IMR-90 (cell line): ENCODE results near the gene CNOT10. TPM values are rescaled to one million over a fixed set of nuclear protein-coding genes. Genes with fewer than 3 reads are reported as not detected.

Experiments
- ATAC-seq: fragments of 200-7000 bp; cut with Tn5 transposase; 2 replicates; pipeline ENCODE4 v1.9.1; 2020; ENCODE audit warnings: low read depth, mild to moderate bottlenecking, moderate library complexity
- BruUV-seq: library from RNA; stranded (reverse); fragments of 400-500 nt; replicated peaks from 2 replicates; lab custom pipeline; 2021; lab: Mats Ljungman, UMichigan
- CTCF ChIA-PET: fragments of 300-600 bp; formaldehyde crosslinking; extraction: SDS; loops from one replicate; lab custom pipeline; 2021; ENCODE audit warnings: antibody characterized with exemption; lab: Yijun Ruan, JAX
- POLR2A ChIA-PET: fragments of 300-600 bp; sonication (Branson Sonifier 250); formaldehyde crosslinking; loops from one replicate; lab custom pipeline; 2022; ENCODE audit warnings: antibody characterized with exemption; ENCODE audit not compliant: unreplicated experiment; lab: Charles Lee
- DNase-seq: peaks from one replicate; pipeline ENCODE4 v3.0.0; 2013
- H2AFZ ChIP-seq: replicated peaks from 2 replicates; pipeline ENCODE3; 2013; ENCODE audit warnings: low read length, mild to moderate bottlenecking; ENCODE audit not compliant: poor library complexity
- H2AK5ac ChIP-seq: 2 replicates; pipeline ENCODE4 v1.6.1; 2013; ENCODE audit warnings: low read depth, low read length, inconsistent platforms
- H2AK9ac ChIP-seq: replicated peaks from 2 replicates; pipeline ENCODE3; 2013; ENCODE audit warnings: mild to moderate bottlenecking, low read depth, low read length, moderate library complexity; ENCODE audit not compliant: poor library complexity
- H2BK120ac ChIP-seq: 2 replicates; pipeline ENCODE4 v1.6.1; 2013; ENCODE audit warnings: low read depth, low read length, inconsistent platforms
- H2BK15ac ChIP-seq: 3 replicates; pipeline ENCODE4 v1.6.1; 2013; ENCODE audit warnings: low read depth, low read length, inconsistent platforms
- H2BK20ac ChIP-seq: 2 replicates; pipeline ENCODE4 v1.6.1; 2013; ENCODE audit warnings: low read depth, mild to moderate bottlenecking, inconsistent platforms, low read length, moderate library complexity
- H2BK5ac ChIP-seq: 2 replicates; pipeline ENCODE4 v1.6.1; 2013; ENCODE audit warnings: mild to moderate bottlenecking, low read depth, low read length, inconsistent platforms; ENCODE audit not compliant: poor library complexity, severe bottlenecking
- H3K14ac ChIP-seq: replicated peaks from 2 replicates; pipeline ENCODE4 v1.6.1; 2013; ENCODE audit warnings: low read depth, low read length, inconsistent platforms
- H3K18ac ChIP-seq: 2 replicates; pipeline ENCODE4 v1.6.1; 2013; ENCODE audit warnings: low read depth, low read length, control low read depth
- H3K23ac ChIP-seq: 2 replicates; pipeline ENCODE4 v1.6.1; 2013; ENCODE audit warnings: low read depth, low read length, inconsistent platforms
- H3K27ac ChIP-seq: 2 replicates; pipeline ENCODE4 v1.5.1; 2013; ENCODE audit warnings: mild to moderate bottlenecking, control low read depth, low read length; ENCODE audit not compliant: insufficient read depth
- H3K27me3 ChIP-seq: 2 replicates; pipeline ENCODE4 v1.6.1; 2013; ENCODE audit warnings: low read length; ENCODE audit not compliant: control insufficient read depth, insufficient read depth
- H3K36me3 ChIP-seq: 2 replicates; pipeline ENCODE4 v1.6.1; 2013; ENCODE audit warnings: low read length, mixed read lengths; ENCODE audit not compliant: control insufficient read depth, insufficient read depth
- H3K4ac ChIP-seq: 2 replicates; pipeline ENCODE4 v1.6.1; 2013; ENCODE audit warnings: low read depth, low read length, inconsistent platforms
- H3K4me1 ChIP-seq: 2 replicates; pipeline ENCODE4 v1.6.1; 2013; ENCODE audit warnings: low read length, mixed read lengths; ENCODE audit not compliant: control insufficient read depth, insufficient read depth
- H3K4me2 ChIP-seq: 2 replicates; pipeline ENCODE4 v1.6.1; 2013; ENCODE audit warnings: low read depth, mild to moderate bottlenecking, control low read depth, low read length, moderate library complexity
- H3K4me3 ChIP-seq: 2 replicates; pipeline ENCODE4 v1.5.1; 2013; ENCODE audit warnings: low read depth, mild to moderate bottlenecking, control low read depth, low read length, moderate library complexity; ENCODE audit not compliant: insufficient read depth
- H3K56ac ChIP-seq: 2 replicates; pipeline ENCODE4 v1.6.1; 2013; ENCODE audit warnings: low read length, inconsistent platforms; ENCODE audit not compliant: insufficient read depth; ENCODE audit errors: extremely low read depth
- H3K79me1 ChIP-seq, 2 experiments: 2 replicates each; pipeline ENCODE4 v1.6.1; 2013; ENCODE audit warnings: low read length in 2 of 2, inconsistent platforms in 1 of 2, low read depth in 1 of 2
- H3K9ac ChIP-seq: 2 replicates; pipeline ENCODE4 v1.6.1; 2013; ENCODE audit warnings: low read depth, low read length, control low read depth
- H3K9me1 ChIP-seq: 2 replicates; pipeline ENCODE4 v1.6.1; 2013; ENCODE audit warnings: low read length, inconsistent platforms; ENCODE audit not compliant: insufficient read depth
- H3K9me3 ChIP-seq: 2 replicates; pipeline ENCODE4 v1.6.1; 2013; ENCODE audit warnings: low read length; ENCODE audit not compliant: control insufficient read depth, insufficient read depth
- H4K20me1 ChIP-seq: 2 replicates; pipeline ENCODE4 v1.6.1; 2013; ENCODE audit warnings: low read length, inconsistent platforms; ENCODE audit not compliant: insufficient read depth
- H4K5ac ChIP-seq: 2 replicates; pipeline ENCODE4 v1.6.1; 2013; ENCODE audit warnings: mild to moderate bottlenecking, low read depth, low read length, control low read depth
- H4K8ac ChIP-seq, 2 experiments: 2 replicates each; pipeline ENCODE4 v1.6.1; 2013; ENCODE audit warnings: low read depth in 2 of 2, low read length in 2 of 2, control low read depth in 1 of 2, inconsistent platforms in 1 of 2
- H4K91ac ChIP-seq: 2 replicates; pipeline ENCODE4 v1.6.1; 2013; ENCODE audit warnings: low read depth, low read length, inconsistent platforms; ENCODE audit not compliant: insufficient read depth
- BHLHE40 ChIP-seq: fragments of 150-350 bp; IDR thresholded peaks from 2 replicates; pipeline ENCODE4 v1.6.1; 2016; ENCODE audit warnings: mild to moderate bottlenecking, low read depth, low read length
- CHD1 ChIP-seq: IDR thresholded peaks from 2 replicates; pipeline ENCODE4 v1.6.1; 2012; ENCODE audit warnings: low read depth, low read length, improper control_type of control experiment
- CTCF ChIP-seq: conservative IDR thresholded peaks from 2 replicates; pipeline ENCODE4 v1.5.1; 2012; ENCODE audit warnings: mild to moderate bottlenecking, low read depth, low read length, improper control_type of control experiment
- ELK1 ChIP-seq: fragments of 150-350 bp; IDR thresholded peaks from 2 replicates; pipeline ENCODE4 v1.6.1; 2016; ENCODE audit warnings: low read depth, mild to moderate bottlenecking, low read length, moderate library complexity, borderline replicate concordance
- FOS ChIP-seq: fragments of 150-350 bp; IDR thresholded peaks from 2 replicates; pipeline ENCODE4 v1.6.1; 2016; ENCODE audit warnings: low read depth, low read length
- MAZ ChIP-seq: IDR thresholded peaks from 2 replicates; pipeline ENCODE4 v1.6.1; 2012; ENCODE audit warnings: low read depth, mild to moderate bottlenecking, low read length, improper control_type of control experiment, moderate library complexity, borderline replicate concordance
- MXI1 ChIP-seq: IDR thresholded peaks from 2 replicates; pipeline ENCODE4 v1.6.1; 2012; ENCODE audit warnings: low read depth, mild to moderate bottlenecking, low read length, moderate library complexity, borderline replicate concordance
- NFE2L2 ChIP-seq: fragments of 150-350 bp; IDR thresholded peaks from 2 replicates; pipeline ENCODE4 v1.6.1; 2016; ENCODE audit warnings: low read depth, mild to moderate bottlenecking, low read length
- POLR2A ChIP-seq: IDR thresholded peaks from 2 replicates; pipeline ENCODE4 v1.6.1; 2012; ENCODE audit warnings: mild to moderate bottlenecking, low read depth, low read length
- RAD21 ChIP-seq: IDR thresholded peaks from 2 replicates; pipeline ENCODE4 v1.6.1; 2012; ENCODE audit warnings: low read length, improper control_type of control experiment
- RCOR1 ChIP-seq: IDR thresholded peaks from 2 replicates; pipeline ENCODE4 v1.6.1; 2012; ENCODE audit warnings: mild to moderate bottlenecking, low read length, improper control_type of control experiment; ENCODE audit not compliant: insufficient replicate concordance
- RFX5 ChIP-seq: IDR thresholded peaks from 2 replicates; pipeline ENCODE4 v1.8.0; 2012; ENCODE audit warnings: low read depth, mild to moderate bottlenecking, low read length, moderate library complexity
- SMC3 ChIP-seq: fragments of 150-350 bp; IDR thresholded peaks from 2 replicates; pipeline ENCODE4 v1.6.1; 2016; ENCODE audit warnings: low read depth, mild to moderate bottlenecking, antibody characterized with exemption, low read length, moderate library complexity
- USF2 ChIP-seq: fragments of 150-350 bp; IDR thresholded peaks from 2 replicates; pipeline ENCODE4 v1.6.1; 2017; ENCODE audit warnings: mild to moderate bottlenecking, antibody characterized with exemption, low read length, low read depth
- WGBS, 2 experiments: methylation state at CpG; one replicate each; pipeline versions ENCODE4 v1.1.5 to v1.1.7; 2013; ENCODE audit warnings: missing lambda C conversion rate in 2 of 2; ENCODE audit not compliant: insufficient read length in 1 of 2; ENCODE audit errors: extremely low coverage in 2 of 2; 5-methylcytosine and 5-hydroxymethylcytosine counted together
- dilution Hi-C: fragments of 300-500 bp; cut with HindIII; formaldehyde crosslinking; loops from one replicate; pipeline ENCODE4 v1.14.3; 2018; ENCODE audit warnings: low sequenced_read_pairs; ENCODE audit not compliant: unreplicated experiment
- in situ Hi-C: fragments of 300-500 bp; cut with MboI; formaldehyde crosslinking; loops from 3 replicates; pipeline ENCODE4 v1.14.3; 2019; ENCODE audit warnings: low sequenced_read_pairs, inconsistent platforms, mixed read lengths
- intact Hi-C: fragments of 100-400 bp; cut with micrococcal nuclease; formaldehyde crosslinking; loops from 2 replicates; pipeline ENCODE4 v1.10.0; 2022
- polyA plus RNA-seq, 3 experiments: library from polyadenylated mRNA; depleted of rRNA; stranded (reverse); fragments of >200 nt; gene quantifications; 2 replicates each; pipeline ENCODE4 v1.2.3, GENCODE V29; 2012; ENCODE audit warnings: low replicate concordance in 1 of 3
- total RNA-seq: library from RNA; depleted of rRNA; stranded (reverse); fragments of >200 nt; gene quantifications from 2 replicates; pipeline ENCODE4 v1.2.3, GENCODE V29; 2012

CNOT10 gene
- total and polyA plus RNA-seq, 2 of the 4 experiments (the other 2 are of a cell fraction): 15.8 to 20.4 TPM

GRCh38 chr3:32797776-32798175 is 112.8 kb downstream of the CNOT10 start:
- H2BK5ac ChIP-seq: no peak overlapping the region
- no peak overlapping the region for H2AK5ac ChIP-seq
- no peak overlapping the region for H2AFZ ChIP-seq
- no peak overlapping the region for H3K9ac ChIP-seq
- H2BK20ac ChIP-seq: no peak overlapping the region
- no peaks in the 10 kb centered on the region for H3K4me1 ChIP-seq
- no peaks in the 10 kb centered on the region; the same call in none of the 2 replicates for H3K27me3 ChIP-seq
- ATAC-seq (no peak), DNase-seq (no peak)
- dilution Hi-C loops: no loop called here
- H4K20me1 ChIP-seq: no peaks in the 10 kb centered on the region
- no peak overlapping the region for H2BK120ac ChIP-seq
- no peak overlapping the region for H2AK9ac ChIP-seq
- H3K9me1 ChIP-seq: peaks cover 7% of the 10 kb centered on the region
- H3K79me1 ChIP-seq: no peaks in the 10 kb centered on the region
- no peak overlapping the region for H2BK15ac ChIP-seq
- H3K56ac ChIP-seq: no peak overlapping the region
- TF ChIP-seq CHD1 (no peak), POLR2A (no peak), USF2 (no peak), BHLHE40 (no peak), RAD21 (no peak), FOS (no peak), MAZ (no peak), CTCF (no peak), RCOR1 (no peak), MXI1 (no peak), RFX5 (no peak), SMC3 (no peak), NFE2L2 (no peak), ELK1 (no peak)
- H3K4me2 ChIP-seq: no peak overlapping the region
- no peak overlapping the region for H4K8ac ChIP-seq
- H3K23ac ChIP-seq: no peak overlapping the region
- no peak overlapping the region for H3K4ac ChIP-seq
- intact Hi-C loops: no loop called here
- POLR2A ChIA-PET: no interaction called here
- no peaks in the 10 kb centered on the region for H3K36me3 ChIP-seq
- BruUV-seq: no TSS peak
- no CpG with 5 or more reads among the region's 2 CpGs for WGBS, 2 experiments
- in situ Hi-C loops: no loop called here
- no peak overlapping the region for H4K91ac ChIP-seq
- no peak overlapping the region for H3K4me3 ChIP-seq
- CTCF ChIA-PET: no interaction called here
- no peak overlapping the region for H3K18ac ChIP-seq
- H4K5ac ChIP-seq: no peak overlapping the region
- no peak overlapping the region for H3K27ac ChIP-seq
- H3K9me3 ChIP-seq: no peaks in the 10 kb centered on the region
- no peak overlapping the region for H3K14ac ChIP-seq
